GM21717 (cell line): ENCODE data around the gene OS9.

Source experiments
- ATAC-seq: cut with Tn5 transposase; IDR thresholded peaks from one replicate; pipeline ENCODE4 v1.9.1; 2021; ENCODE audit warnings: mild to moderate bottlenecking, moderate library complexity; ENCODE audit not compliant: unreplicated experiment

OS9 gene

GRCh38 chr12:57722716-57723629 is 29.0 kb downstream of the OS9 start:
- no peak for ATAC-seq

GRCh38 chr12:57723630-57723962 is 29.7 kb downstream of the OS9 start:
- no peak for ATAC-seq

GRCh38 chr12:57724003-57724935 is 30.3 kb downstream of the OS9 start:
- no peak for ATAC-seq

- no peak for ATAC-seq
Observed at GRCh38 chr12:57724936-57725740, 31.2 kb downstream of the OS9 start.

GRCh38 chr12:57725851-57726150 is 31.9 kb downstream of the OS9 start:
- no peak for ATAC-seq

- ATAC-seq: no peak
Observed at GRCh38 chr12:57726151-57726883, 32.4 kb downstream of the OS9 start.

- ATAC-seq: no peak
Observed at GRCh38 chr12:57726884-57727757, 33.2 kb downstream of the OS9 start.

GRCh38 chr12:57727758-57728395 is 33.9 kb downstream of the OS9 start:
- no peak for ATAC-seq

GRCh38 chr12:57729321-57729844 is 35.5 kb downstream of the OS9 start:
- no peak for ATAC-seq

- ATAC-seq: no peak
Observed at GRCh38 chr12:57730336-57731067, 36.6 kb downstream of the OS9 start.

GRCh38 chr12:57731411-57732080 is 37.6 kb downstream of the OS9 start:
- no peak for ATAC-seq

GRCh38 chr12:57732270-57732669 is 38.3 kb downstream of the OS9 start:
- ATAC-seq: no peak

GRCh38 chr12:57732726-57733593 is 39.0 kb downstream of the OS9 start:
- no peak for ATAC-seq

- ATAC-seq: no peak
Observed at GRCh38 chr12:57733928-57734327, 40.0 kb downstream of the OS9 start.

GRCh38 chr12:57734591-57734990 is 40.7 kb downstream of the OS9 start:
- ATAC-seq: no peak

GRCh38 chr12:57735198-57735855 is 41.4 kb downstream of the OS9 start:
- no peak for ATAC-seq
